GM19395 (cell line): ENCODE measurements around the gene ZBTB47.

Experiments
- ATAC-seq: cut with Tn5 transposase; IDR thresholded peaks from one replicate; pipeline ENCODE4 v1.9.1; 2021; ENCODE audit warnings: mild to moderate bottlenecking, moderate library complexity; ENCODE audit not compliant: unreplicated experiment

Gene ZBTB47

GRCh38 chr3:42698216-42698910 is 44.9 kb downstream of the ZBTB47 start:
- no peak for ATAC-seq

- ATAC-seq: no peak
These were observed 45.4 kb downstream of the ZBTB47 start for GRCh38 chr3:42698911-42699230.

GRCh38 chr3:42699511-42699971 is 46.0 kb downstream of the ZBTB47 start:
- no peak for ATAC-seq

GRCh38 chr3:42700366-42701288 is 47.1 kb downstream of the ZBTB47 start:
- no peak for ATAC-seq

- no peak for ATAC-seq
These were observed 48.0 kb downstream of the ZBTB47 start for GRCh38 chr3:42701371-42702065.

- ATAC-seq: no peak
These were observed 48.8 kb downstream of the ZBTB47 start, which contains the start of gene HHATL for GRCh38 chr3:42702066-42702951. Gene HHATL, minus strand, starts transcription at chr3:42702798. Its CDS starts 1,972 bp downstream, at chr3:42700826.

GRCh38 chr3:42702982-42703694 is 49.6 kb downstream of the ZBTB47 start:
- ATAC-seq: no peak

GRCh38 chr3:42703695-42704025 is 50.2 kb downstream of the ZBTB47 start:
- no peak for ATAC-seq

- ATAC-seq: no peak
These were observed 50.8 kb downstream of the ZBTB47 start for GRCh38 chr3:42704136-42704841.

GRCh38 chr3:42705058-42705767 is 51.7 kb downstream of the ZBTB47 start:
- no peak for ATAC-seq

- no peak for ATAC-seq
These were observed 52.6 kb downstream of the ZBTB47 start for GRCh38 chr3:42705962-42706585.

GRCh38 chr3:42706721-42707619 is 53.5 kb downstream of the ZBTB47 start:
- ATAC-seq: no peak

- ATAC-seq: no peak
These were observed 54.3 kb downstream of the ZBTB47 start for GRCh38 chr3:42707620-42708355.

GRCh38 chr3:42708611-42709151 is 55.2 kb downstream of the ZBTB47 start:
- ATAC-seq: no peak

GRCh38 chr3:42709621-42710020 is 56.1 kb downstream of the ZBTB47 start:
- no peak for ATAC-seq

GRCh38 chr3:42710323-42711021 is 57.0 kb downstream of the ZBTB47 start:
- ATAC-seq: no peak
